Chondrocyte (in vitro differentiated cells): ENCODE measurements around the gene ATP13A1. TPM values are rescaled to one million over a fixed set of nuclear protein-coding genes. Genes with fewer than 3 reads are reported as not detected.

Source experiments
- DNase-seq: peaks from one replicate; pipeline ENCODE4 v3.0.0; 2021; ENCODE audit warnings: mixed read lengths, low spot score
- H3K27ac Mint-ChIP-seq: one replicate; pipeline ENCODE4 v1.8.0; 2021; ENCODE audit warnings: mild to moderate bottlenecking, moderate library complexity, mixed read lengths; ENCODE audit not compliant: unreplicated experiment
- H3K27me3 Mint-ChIP-seq: 2 replicates; pipeline ENCODE4 v1.8.0; 2021; ENCODE audit warnings: low read depth, mixed read lengths
- H3K36me3 Mint-ChIP-seq: 2 replicates; pipeline ENCODE4 v1.8.0; 2021; ENCODE audit warnings: low read depth, mixed read lengths
- H3K4me1 Mint-ChIP-seq: 2 replicates; pipeline ENCODE4 v1.8.0; 2021; ENCODE audit warnings: low read depth, mild to moderate bottlenecking, mixed read lengths
- H3K4me3 Mint-ChIP-seq: one replicate; pipeline ENCODE4 v1.8.0; 2021; ENCODE audit warnings: mild to moderate bottlenecking, moderate library complexity, mixed read lengths; ENCODE audit not compliant: unreplicated experiment
- H3K9me3 Mint-ChIP-seq: 2 replicates; pipeline ENCODE4 v1.8.0; 2021; ENCODE audit warnings: low read depth, mixed read lengths
- long read RNA-seq: library from polyadenylated mRNA; stranded (forward); transcript quantifications from one replicate; pipeline ENCODE4 v2.0.0, GENCODE V29; 2021
- total RNA-seq: library from RNA; stranded (reverse); gene quantifications from 3 replicates; pipeline ENCODE4 v1.2.1, GENCODE V29; 2021
- TF ChIP-seq, protein P1 (sequence below): fragments of 200-600 bp; sonication (generic); IDR thresholded peaks from 2 replicates; pipeline ENCODE4 v1.5.0; 2021; ENCODE audit warnings: antibody characterized with exemption, mild to moderate bottlenecking, moderate library complexity

ATP13A1 gene
- 48.1 to 68.3 TPM (median 48.8 TPM) in 3 replicates for total RNA-seq
- long read RNA-seq, transcript ATP13A1-202 (26 exons, 3,861 nt), result major isoform, 124 of 188 reads
- long read RNA-seq, partial matches to known transcripts, result 22 of 188 reads
- long read RNA-seq, other reads (novel, unspliced or antisense), result 42 of 188 reads

DNA sequence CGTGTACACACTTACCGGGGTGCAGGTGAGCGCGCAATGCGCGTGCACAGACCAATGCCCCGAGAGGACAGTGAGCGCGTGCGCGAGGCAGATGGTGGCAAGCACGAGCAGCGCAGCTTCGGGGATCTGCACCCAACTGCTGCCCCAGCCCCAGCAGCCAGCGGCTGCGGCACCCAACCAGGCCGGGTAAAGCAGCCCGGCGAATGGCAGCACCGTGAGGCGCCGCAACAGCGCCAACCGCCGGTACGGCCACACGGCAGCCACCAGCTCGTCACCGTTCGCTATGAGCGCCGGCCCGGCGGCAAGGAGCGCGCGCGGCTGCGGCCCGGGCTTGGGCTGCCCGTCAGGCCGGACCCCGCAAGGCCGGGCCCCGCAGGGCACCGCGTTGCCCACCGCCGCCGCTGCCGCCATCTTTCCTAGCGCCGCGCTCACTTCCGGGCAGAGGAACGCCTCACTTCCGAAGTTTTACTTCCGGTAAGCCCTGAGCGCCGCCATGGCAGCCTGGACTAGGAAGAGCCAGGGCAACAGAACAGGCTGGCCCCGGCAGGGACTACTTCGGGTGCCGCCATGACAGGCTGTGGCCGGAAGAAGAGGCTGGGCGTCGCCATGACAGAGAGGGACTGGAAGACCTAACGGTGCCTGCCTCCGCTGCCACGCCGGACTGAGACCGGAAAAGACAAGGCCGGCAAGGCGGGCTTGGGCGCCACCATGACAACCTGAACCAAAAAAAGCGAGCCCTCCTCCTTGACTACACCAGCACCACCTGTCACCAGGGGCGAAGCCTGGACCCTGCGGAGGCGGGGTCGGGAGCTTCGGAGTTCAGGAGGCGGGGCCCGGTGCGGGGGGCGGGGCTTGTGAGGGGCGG is at the start of gene ATP13A1:
ATP13A1 (minus strand) TSS at position 421 of the 865 bp plus-strand sequence; CDS start at position 411, 10 bp downstream.
- DNase-seq, result peak; percentile 99
- Mint-ChIP-seq H3K4me3 (peak within 1 kb of the TSS; percentile 92), H3K27ac (peak within 1 kb of the TSS; percentile 97), H3K4me1 (peaks cover 24% of the 10 kb centered on the region), H3K36me3 (peaks cover 2% of the 10 kb centered on the region), H3K9me3 (no peaks in the 10 kb centered on the region), H3K27me3 (no peaks in the 10 kb centered on the region)
- TF ChIP-seq, protein P1, sequence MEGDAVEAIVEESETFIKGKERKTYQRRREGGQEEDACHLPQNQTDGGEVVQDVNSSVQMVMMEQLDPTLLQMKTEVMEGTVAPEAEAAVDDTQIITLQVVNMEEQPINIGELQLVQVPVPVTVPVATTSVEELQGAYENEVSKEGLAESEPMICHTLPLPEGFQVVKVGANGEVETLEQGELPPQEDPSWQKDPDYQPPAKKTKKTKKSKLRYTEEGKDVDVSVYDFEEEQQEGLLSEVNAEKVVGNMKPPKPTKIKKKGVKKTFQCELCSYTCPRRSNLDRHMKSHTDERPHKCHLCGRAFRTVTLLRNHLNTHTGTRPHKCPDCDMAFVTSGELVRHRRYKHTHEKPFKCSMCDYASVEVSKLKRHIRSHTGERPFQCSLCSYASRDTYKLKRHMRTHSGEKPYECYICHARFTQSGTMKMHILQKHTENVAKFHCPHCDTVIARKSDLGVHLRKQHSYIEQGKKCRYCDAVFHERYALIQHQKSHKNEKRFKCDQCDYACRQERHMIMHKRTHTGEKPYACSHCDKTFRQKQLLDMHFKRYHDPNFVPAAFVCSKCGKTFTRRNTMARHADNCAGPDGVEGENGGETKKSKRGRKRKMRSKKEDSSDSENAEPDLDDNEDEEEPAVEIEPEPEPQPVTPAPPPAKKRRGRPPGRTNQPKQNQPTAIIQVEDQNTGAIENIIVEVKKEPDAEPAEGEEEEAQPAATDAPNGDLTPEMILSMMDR, result peak; percentile 67

DNA sequence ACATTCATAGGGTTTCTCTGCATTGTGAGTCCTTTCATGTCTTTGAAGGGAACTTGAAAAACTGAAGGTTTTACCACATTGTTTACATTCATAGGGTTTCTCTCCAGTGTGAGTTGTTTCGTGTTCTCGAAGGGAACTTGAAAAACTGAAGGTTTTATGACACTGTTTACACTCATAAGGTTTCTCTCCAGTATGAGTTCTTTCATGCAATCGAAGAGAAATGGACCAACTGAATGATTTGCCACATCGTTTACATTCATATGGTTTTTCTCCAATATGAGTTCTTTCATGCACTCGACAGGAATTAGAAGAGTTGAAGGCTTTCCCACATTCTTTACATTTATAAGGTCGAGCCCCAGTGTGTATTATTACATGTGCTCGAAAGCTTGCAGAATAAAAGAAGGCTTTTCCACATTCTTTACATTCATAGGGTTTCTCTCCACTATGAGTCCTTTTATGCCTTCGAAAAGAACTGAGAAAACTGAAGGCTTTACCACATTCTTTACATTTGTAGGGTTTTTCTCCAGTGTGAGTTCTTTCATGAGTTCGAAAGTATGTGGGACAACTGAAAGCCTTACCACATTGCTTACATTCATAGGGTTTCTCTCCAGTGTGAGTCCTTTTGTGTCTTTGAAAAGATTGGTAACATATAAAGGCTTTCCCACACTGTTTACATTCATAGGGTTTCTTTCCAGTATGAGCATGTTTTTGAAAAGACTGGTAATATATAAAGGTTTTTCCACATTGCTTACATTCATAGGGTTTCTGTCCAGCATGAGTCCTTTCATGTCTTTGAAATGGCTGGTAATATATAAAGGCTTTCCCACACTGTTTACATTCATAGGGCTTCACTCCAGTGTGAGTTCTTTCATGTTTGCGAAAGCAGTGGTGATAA is 48.7 kb upstream of the ATP13A1 start:
- DNase-seq, result no peak
- H3K27ac Mint-ChIP-seq, result no peak overlapping the region
- H3K4me3 Mint-ChIP-seq, result no peak overlapping the region
- peaks cover 78% of the 10 kb centered on the region for H3K36me3 Mint-ChIP-seq
- H3K4me1 Mint-ChIP-seq, result no peaks in the 10 kb centered on the region
- TF ChIP-seq, protein P1, result no peak
- H3K9me3 Mint-ChIP-seq, result peaks cover 70% of the 10 kb centered on the region
- H3K27me3 Mint-ChIP-seq, result no peaks in the 10 kb centered on the region

DNA sequence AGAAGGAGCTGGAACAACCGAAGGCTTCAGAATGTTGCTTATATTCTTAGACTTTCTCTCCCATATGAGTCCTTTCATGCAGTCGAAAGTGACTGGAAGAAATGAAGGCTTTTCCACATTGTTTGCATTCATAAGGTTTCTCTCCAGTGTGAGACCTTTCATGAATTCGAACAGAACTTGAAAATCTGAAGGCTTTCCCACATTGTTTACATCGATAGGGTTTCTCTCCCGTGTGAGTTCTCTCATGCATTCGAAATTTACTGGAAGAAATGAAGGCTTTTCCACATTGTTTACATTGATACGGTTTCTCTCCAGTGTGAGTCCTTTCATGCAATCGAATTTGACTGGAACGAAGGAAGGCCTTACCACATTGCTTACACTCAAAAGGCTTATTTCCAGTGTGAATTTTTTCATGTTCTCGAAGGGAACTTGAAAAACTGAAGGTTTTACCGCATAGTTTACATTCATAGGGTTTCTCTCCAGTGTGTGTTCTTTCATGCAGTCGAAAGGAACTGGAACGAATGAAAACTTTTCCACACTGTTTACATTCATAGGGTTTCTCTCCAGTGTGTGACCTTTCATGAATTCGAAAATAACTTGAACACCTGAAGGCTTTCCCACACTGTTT is 47.9 kb upstream of the ATP13A1 start:
- no peaks in the 10 kb centered on the region for H3K4me1 Mint-ChIP-seq
- H3K27me3 Mint-ChIP-seq, result no peaks in the 10 kb centered on the region
- TF ChIP-seq, protein P1, result no peak
- DNase-seq, result no peak
- H3K27ac Mint-ChIP-seq, result no peak overlapping the region
- peaks cover 69% of the 10 kb centered on the region for H3K9me3 Mint-ChIP-seq
- H3K4me3 Mint-ChIP-seq, result no peak overlapping the region
- H3K36me3 Mint-ChIP-seq, result peaks cover 77% of the 10 kb centered on the region

DNA sequence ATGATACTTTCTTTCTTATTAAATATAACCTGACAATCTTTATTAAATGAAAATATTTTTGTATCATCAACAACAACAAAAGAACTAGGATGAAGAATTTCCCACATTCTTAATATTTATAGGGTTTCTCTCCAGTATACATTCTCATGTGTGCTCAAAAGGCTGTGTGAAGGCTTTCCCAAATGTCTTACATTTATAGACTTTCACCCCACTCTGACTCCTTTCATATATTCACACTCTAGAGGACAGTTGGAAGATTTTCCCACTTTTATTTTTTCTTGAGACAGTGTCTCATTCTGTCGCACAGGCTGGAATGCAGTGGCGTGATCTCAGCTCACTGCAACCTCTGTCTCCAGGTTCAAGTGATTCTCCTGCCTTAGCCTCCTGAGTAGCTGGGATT is 47.0 kb upstream of the ATP13A1 start:
- H3K27me3 Mint-ChIP-seq, result no peaks in the 10 kb centered on the region
- peaks cover 76% of the 10 kb centered on the region for H3K36me3 Mint-ChIP-seq
- H3K4me1 Mint-ChIP-seq, result no peaks in the 10 kb centered on the region
- H3K9me3 Mint-ChIP-seq, result peaks cover 69% of the 10 kb centered on the region
- no peak for DNase-seq
- TF ChIP-seq, protein P1, result no peak
- no peak overlapping the region for H3K27ac Mint-ChIP-seq
- H3K4me3 Mint-ChIP-seq, result no peak overlapping the region
